ENCODE measurements around the gene MFNG.

The MFNG gene

DNA sequence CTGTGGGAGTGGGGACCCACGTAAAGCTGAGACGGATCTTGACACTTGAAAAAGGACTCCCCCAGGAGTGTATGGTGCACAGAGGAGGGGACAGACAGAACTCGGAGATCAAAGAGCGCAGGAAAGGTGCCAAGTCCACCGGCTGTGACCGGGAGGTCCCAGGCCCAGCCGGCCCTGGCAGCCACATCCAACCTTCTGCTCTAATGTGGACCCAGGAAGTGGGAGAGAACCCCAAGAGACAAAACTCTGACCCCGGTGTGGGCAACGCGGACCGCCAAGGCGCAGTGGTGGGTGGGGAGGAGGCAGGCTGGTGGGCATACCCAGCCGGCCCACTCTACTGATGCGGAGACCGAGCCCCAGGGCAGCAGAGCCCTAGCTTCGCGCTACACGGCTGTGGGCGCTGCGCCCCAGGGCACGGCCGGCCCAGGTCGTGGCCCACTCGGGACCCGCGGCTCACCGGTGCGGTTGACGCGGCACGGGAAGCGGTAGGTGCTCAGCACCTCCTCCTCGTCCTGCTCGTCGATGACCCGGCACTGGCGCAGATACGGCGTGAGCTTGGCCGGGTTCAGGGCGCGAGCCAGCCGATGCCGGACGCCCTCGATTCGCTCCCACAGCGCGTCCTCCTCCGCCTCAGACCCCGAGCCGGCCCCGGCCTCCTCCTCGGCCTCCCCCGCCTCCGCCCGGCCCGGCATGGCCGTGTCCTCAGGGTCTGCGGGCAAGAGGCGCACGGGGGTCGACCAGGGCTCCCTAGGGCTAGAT lies 32.5 kb upstream of the MFNG start (continued):
- TF ChIP-seq, protein P1, sequence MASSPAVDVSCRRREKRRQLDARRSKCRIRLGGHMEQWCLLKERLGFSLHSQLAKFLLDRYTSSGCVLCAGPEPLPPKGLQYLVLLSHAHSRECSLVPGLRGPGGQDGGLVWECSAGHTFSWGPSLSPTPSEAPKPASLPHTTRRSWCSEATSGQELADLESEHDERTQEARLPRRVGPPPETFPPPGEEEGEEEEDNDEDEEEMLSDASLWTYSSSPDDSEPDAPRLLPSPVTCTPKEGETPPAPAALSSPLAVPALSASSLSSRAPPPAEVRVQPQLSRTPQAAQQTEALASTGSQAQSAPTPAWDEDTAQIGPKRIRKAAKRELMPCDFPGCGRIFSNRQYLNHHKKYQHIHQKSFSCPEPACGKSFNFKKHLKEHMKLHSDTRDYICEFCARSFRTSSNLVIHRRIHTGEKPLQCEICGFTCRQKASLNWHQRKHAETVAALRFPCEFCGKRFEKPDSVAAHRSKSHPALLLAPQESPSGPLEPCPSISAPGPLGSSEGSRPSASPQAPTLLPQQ (tag by site-specific recombination; IDR thresholded peaks at IDR 0.05) = 0 out of 2 replicates have a peak, but pooled peaks have one; percentile 12
- TF ChIP-seq, protein P2, sequence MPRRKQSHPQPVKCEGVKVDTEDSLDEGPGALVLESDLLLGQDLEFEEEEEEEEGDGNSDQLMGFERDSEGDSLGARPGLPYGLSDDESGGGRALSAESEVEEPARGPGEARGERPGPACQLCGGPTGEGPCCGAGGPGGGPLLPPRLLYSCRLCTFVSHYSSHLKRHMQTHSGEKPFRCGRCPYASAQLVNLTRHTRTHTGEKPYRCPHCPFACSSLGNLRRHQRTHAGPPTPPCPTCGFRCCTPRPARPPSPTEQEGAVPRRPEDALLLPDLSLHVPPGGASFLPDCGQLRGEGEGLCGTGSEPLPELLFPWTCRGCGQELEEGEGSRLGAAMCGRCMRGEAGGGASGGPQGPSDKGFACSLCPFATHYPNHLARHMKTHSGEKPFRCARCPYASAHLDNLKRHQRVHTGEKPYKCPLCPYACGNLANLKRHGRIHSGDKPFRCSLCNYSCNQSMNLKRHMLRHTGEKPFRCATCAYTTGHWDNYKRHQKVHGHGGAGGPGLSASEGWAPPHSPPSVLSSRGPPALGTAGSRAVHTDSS (tag by site-specific recombination; IDR thresholded peaks at IDR 0.05) = no peak
- no peak for TF ChIP-seq ZNF24 (tag by site-specific recombination; IDR thresholded peaks at IDR 0.05)
- no peak; the same call in 1 of the 2 replicates for TF ChIP-seq ZNF335 (tag by site-specific recombination; conservative IDR thresholded peaks at IDR 0.05)
- TF ChIP-seq ZNF529 (tag by site-specific recombination; IDR thresholded peaks at IDR 0.05; ENCODE audit: insufficient replicate concordance) = no peak
- peak; percentile 41; the same call in 1 of the 2 replicates for TF ChIP-seq ZBTB1 (tag by site-specific recombination; IDR thresholded peaks at IDR 0.05)
- peak; percentile 58; the same call in 1 of the 2 replicates for TF ChIP-seq ZNF600 (tag by site-specific recombination; IDR thresholded peaks at IDR 0.05)
- TF ChIP-seq YY2 (tag by site-specific recombination; IDR thresholded peaks at IDR 0.05) = peak; percentile 37; the same call in 1 of the 2 replicates
- no peak for TF ChIP-seq MZF1 (tag by site-specific recombination; IDR thresholded peaks at IDR 0.05; ENCODE audit: borderline replicate concordance)
- TF ChIP-seq SCRT2 (tag by site-specific recombination; IDR thresholded peaks at IDR 0.05) = no peak
- TF ChIP-seq ZSCAN30 (tag by site-specific recombination; IDR thresholded peaks at IDR 0.05) = no peak
- TF ChIP-seq ZBTB48 (tag by site-specific recombination; IDR thresholded peaks at IDR 0.05) = peak; percentile 43; the same call in 1 of the 2 replicates
- TF ChIP-seq ZNF830 (tag by site-specific recombination; IDR thresholded peaks at IDR 0.05; ENCODE audit: low read depth) = no peak
- no peak for TF ChIP-seq ZNF416 (tag by site-specific recombination; IDR thresholded peaks at IDR 0.05)
- TF ChIP-seq SCRT1 (tag by site-specific recombination; IDR thresholded peaks at IDR 0.05; ENCODE audit: borderline replicate concordance) = no peak

DNA sequence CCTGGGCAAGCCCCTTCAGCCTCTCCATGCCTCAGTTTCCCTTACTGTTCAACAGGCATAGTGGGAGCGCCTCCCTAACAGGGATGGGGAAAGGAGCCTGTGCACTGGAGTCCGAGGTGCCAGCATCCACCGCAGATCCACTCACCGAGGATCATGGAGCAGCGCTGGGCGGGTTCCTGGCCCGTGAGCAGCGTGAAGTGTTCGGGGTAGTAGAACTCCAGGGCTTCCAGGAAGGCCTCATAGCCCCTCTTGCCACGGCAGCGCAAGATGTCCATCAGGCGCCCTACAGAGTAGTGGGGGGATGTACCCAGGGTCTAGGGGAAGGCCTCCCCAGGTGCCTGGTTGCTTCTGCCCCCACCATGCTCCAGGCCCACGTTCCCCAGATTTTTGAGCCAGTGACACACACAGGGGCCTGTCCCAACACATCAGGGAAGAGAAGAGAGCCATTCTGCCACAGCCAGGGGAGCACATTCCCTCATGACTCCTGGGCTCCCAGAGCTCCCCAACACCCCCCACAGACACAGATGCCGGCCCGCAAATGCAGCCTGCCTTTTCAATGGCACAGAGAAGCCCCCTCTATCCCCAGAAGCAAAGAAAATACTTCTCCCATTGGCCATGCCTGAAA lies 31.8 kb upstream of the MFNG start:
- TF ChIP-seq, protein P3, sequence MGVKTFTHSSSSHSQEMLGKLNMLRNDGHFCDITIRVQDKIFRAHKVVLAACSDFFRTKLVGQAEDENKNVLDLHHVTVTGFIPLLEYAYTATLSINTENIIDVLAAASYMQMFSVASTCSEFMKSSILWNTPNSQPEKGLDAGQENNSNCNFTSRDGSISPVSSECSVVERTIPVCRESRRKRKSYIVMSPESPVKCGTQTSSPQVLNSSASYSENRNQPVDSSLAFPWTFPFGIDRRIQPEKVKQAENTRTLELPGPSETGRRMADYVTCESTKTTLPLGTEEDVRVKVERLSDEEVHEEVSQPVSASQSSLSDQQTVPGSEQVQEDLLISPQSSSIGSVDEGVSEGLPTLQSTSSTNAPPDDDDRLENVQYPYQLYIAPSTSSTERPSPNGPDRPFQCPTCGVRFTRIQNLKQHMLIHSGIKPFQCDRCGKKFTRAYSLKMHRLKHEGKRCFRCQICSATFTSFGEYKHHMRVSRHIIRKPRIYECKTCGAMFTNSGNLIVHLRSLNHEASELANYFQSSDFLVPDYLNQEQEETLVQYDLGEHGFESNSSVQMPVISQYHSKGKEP (tag by site-specific recombination; IDR thresholded peaks at IDR 0.05) = no peak
- TF ChIP-seq ZNF24 (tag by site-specific recombination; IDR thresholded peaks at IDR 0.05) (no peak), GLIS1 (tag by site-specific recombination; IDR thresholded peaks at IDR 0.05) (peak; percentile 42; the same call in 1 of the 2 replicates), ZNF394 (tag by site-specific recombination; IDR thresholded peaks at IDR 0.05; ENCODE audit: borderline replicate concordance) (no peak), MYNN (tag by site-specific recombination; IDR thresholded peaks at IDR 0.05; ENCODE audit: borderline replicate concordance) (no peak), ZNF248 (tag by site-specific recombination; IDR thresholded peaks at IDR 0.05) (no peak), ZNF155 (tag by site-specific recombination; IDR thresholded peaks at IDR 0.05) (no peak), ZNF624 (tag by site-specific recombination; IDR thresholded peaks at IDR 0.05) (no peak), KLF7 (tag by site-specific recombination; IDR thresholded peaks at IDR 0.05; ENCODE audit: borderline replicate concordance) (no peak), ZNF10 (tag by site-specific recombination; IDR thresholded peaks at IDR 0.05) (no peak), ZNF610 (tag by site-specific recombination; IDR thresholded peaks at IDR 0.05; ENCODE audit: borderline replicate concordance) (no peak), ZNF169 (tag by site-specific recombination; IDR thresholded peaks at IDR 0.05) (no peak), GLIS2 (tag by site-specific recombination; IDR thresholded peaks at IDR 0.05) (0 out of 2 replicates have a peak, but pooled peaks have one; percentile 27), ZSCAN16 (tag by site-specific recombination; IDR thresholded peaks at IDR 0.05) (no peak)
- Histone ChIP-seq H3K36me3 (ENCODE audit: control insufficient read depth in 2 of 2, insufficient read depth in 1 of 2, low read length in 2 of 2) (peaks cover 0 to 22% of the 10 kb centered on the region in 2 experiments; a peak in 2 of 3 replicates), H3K4me3 (ENCODE audit: low read depth, low read length) (peak overlapping the region; percentile 71), H3K4me1 (ENCODE audit: control insufficient read depth, insufficient read depth, low read length) (peaks cover 4% of the 10 kb centered on the region), H3K9me3 (ENCODE audit: control insufficient read depth, insufficient read depth, low read depth, low read length) (no peaks in the 10 kb centered on the region), H3K27ac (ENCODE audit: extremely low read depth, low read depth, low read length) (no peak overlapping the region)
- ChIA-PET CTCF (interaction anchor here (1.2 kb wide), 1 partner anchor 45 kb away, joined by 3 read pairs; no protein-coding TSS in a partner anchor), POLR2A (interaction anchor here (0.8 to 1.1 kb wide), 2 partner anchors 45 to 91 kb away, joined by 3 read pairs; no protein-coding TSS in a partner anchor)
